PC-3 (cell line): ENCODE results near the gene BCAS3. TPM values are rescaled to one million over a fixed set of nuclear protein-coding genes. Genes with fewer than 3 reads are reported as not detected.

Source experiments
- ATAC-seq: fragments of 200-7000 bp; cut with Tn5 transposase; 2 replicates; pipeline ENCODE4 v1.9.1; 2020; ENCODE audit warnings: mild to moderate bottlenecking, moderate library complexity
- BruUV-seq: library from RNA; stranded (reverse); fragments of 400-500 nt; replicated peaks from 2 replicates; lab custom pipeline; 2021; lab: Mats Ljungman, UMichigan
- CTCF ChIA-PET: fragments of 300-600 bp; sonication (Branson Sonifier 250); formaldehyde crosslinking; loops from one replicate; lab custom pipeline; 2022; ENCODE audit warnings: antibody characterized with exemption; lab: Charles Lee
- POLR2A ChIA-PET: fragments of 300-600 bp; sonication (Branson Sonifier 250); formaldehyde crosslinking; loops from one replicate; lab custom pipeline; 2022; ENCODE audit warnings: antibody characterized with exemption; ENCODE audit not compliant: unreplicated experiment; lab: Charles Lee
- DNase-seq: peaks from one replicate; pipeline ENCODE4 v3.0.0-alpha.2; 2015
- H2AFZ ChIP-seq: fragments of 300-600 bp; sonication (generic); 2 replicates; pipeline ENCODE4 v1.6.0; 2016; ENCODE audit warnings: antibody characterized with exemption, low read length
- H3F3A ChIP-seq: fragments of 300-600 bp; sonication (generic); one replicate; pipeline ENCODE4 v1.6.0; 2017; ENCODE audit warnings: antibody characterized with exemption, low read length, control low read depth, mild to moderate bottlenecking; ENCODE audit not compliant: unreplicated experiment
- H3K27ac ChIP-seq: fragments of 300-600 bp; sonication (generic); 2 replicates; pipeline ENCODE4 v1.5.1; 2016; ENCODE audit warnings: mild to moderate bottlenecking, low read length
- H3K27me3 ChIP-seq: fragments of 300-600 bp; sonication (generic); 2 replicates; pipeline ENCODE4 v1.6.1; 2016; ENCODE audit warnings: low read length, mixed read lengths
- H3K36me3 ChIP-seq: fragments of 300-600 bp; sonication (generic); 2 replicates; pipeline ENCODE4 v1.6.1; 2016; ENCODE audit warnings: low read depth, mixed run types, low read length, mixed read lengths
- H3K4me1 ChIP-seq: fragments of 300-600 bp; sonication (generic); 2 replicates; pipeline ENCODE4 v1.5.1; 2016; ENCODE audit warnings: low read length; ENCODE audit not compliant: insufficient read depth
- H3K4me2 ChIP-seq: fragments of 300-600 bp; sonication (generic); 2 replicates; pipeline ENCODE4 v1.6.0; 2016; ENCODE audit warnings: low read length
- H3K4me3 ChIP-seq: fragments of 300-600 bp; sonication (generic); 2 replicates; pipeline ENCODE4 v1.5.1; 2016; ENCODE audit warnings: mild to moderate bottlenecking, low read length, mixed read lengths
- H3K79me2 ChIP-seq: fragments of 300-600 bp; sonication (generic); 2 replicates; pipeline ENCODE4 v1.6.1; 2017; ENCODE audit warnings: low read length, mixed read lengths
- H3K9ac ChIP-seq: fragments of 300-600 bp; sonication (generic); 2 replicates; pipeline ENCODE4 v1.6.0; 2016; ENCODE audit warnings: mild to moderate bottlenecking, low read length
- H3K9me2 ChIP-seq: fragments of 300-600 bp; sonication (generic); replicated peaks from 2 replicates; pipeline ENCODE4 v1.6.1; 2016; ENCODE audit warnings: mixed run types, low read length, mixed read lengths
- H3K9me3 ChIP-seq: fragments of 300-600 bp; sonication (generic); 2 replicates; pipeline ENCODE4 v1.6.1; 2016; ENCODE audit warnings: low read length, mixed read lengths
- H4K20me1 ChIP-seq: fragments of 300-600 bp; sonication (generic); 2 replicates; pipeline ENCODE4 v1.6.1; 2016; ENCODE audit warnings: low read length, mixed read lengths
- CTCF ChIP-seq: fragments of 300-600 bp; sonication (generic); conservative IDR thresholded peaks from 2 replicates; pipeline ENCODE4 v1.5.1; 2017; ENCODE audit warnings: antibody characterized with exemption, low read depth, mild to moderate bottlenecking, low read length
- EZH2 ChIP-seq: fragments of 300-600 bp; sonication (generic); IDR thresholded peaks from one replicate; pipeline ENCODE4 v1.6.1; 2017; ENCODE audit warnings: antibody characterized with exemption, mild to moderate bottlenecking, low read length; ENCODE audit not compliant: unreplicated experiment
- EZH2phosphoT487 ChIP-seq: fragments of 300-600 bp; sonication (generic); IDR thresholded peaks from 2 replicates; pipeline ENCODE4 v1.6.1; 2018; ENCODE audit warnings: mild to moderate bottlenecking, antibody characterized with exemption, low read length, borderline replicate concordance
- intact Hi-C: fragments of 100-400 bp; cut with micrococcal nuclease; formaldehyde crosslinking; loops from 2 replicates; pipeline ENCODE4 v1.9.0; 2023
- total RNA-seq: library from RNA; depleted of rRNA; stranded (reverse); fragments of >200 nt; gene quantifications from 2 replicates; pipeline ENCODE4 v1.2.3, GENCODE V29; 2014

BCAS3 gene
- total RNA-seq, 1 experiment from 2014 or later = 25.9 TPM

DNA sequence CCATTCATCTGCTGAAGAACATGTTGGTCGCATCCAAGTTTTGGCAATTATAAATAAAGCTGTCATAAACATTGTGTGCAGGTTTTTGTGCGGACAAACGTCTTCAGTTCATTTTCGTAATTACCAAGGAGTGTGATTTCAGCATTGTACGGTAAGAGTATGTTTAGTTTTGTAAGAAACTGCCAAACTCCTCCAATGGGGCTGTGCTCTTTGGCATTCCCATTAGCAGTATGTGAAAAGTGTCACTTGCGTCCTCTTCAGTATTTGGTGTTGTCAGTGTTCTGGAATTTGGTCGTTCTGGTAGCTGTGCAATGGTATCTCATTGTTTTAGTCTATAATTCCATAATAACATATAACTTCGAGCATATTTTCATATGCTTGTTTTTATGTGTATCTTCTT, 120.9 kb downstream of the BCAS3 start:
- H3K4me1 ChIP-seq = 0 out of 2 replicates have a peak, but pooled peaks cover 5% of the 10 kb centered on the region
- ATAC-seq (no peak), DNase-seq (no peak)
- H3K4me3 ChIP-seq = no peak overlapping the region
- H3K27ac ChIP-seq = no peak overlapping the region
- no peak overlapping the region for H3K9ac ChIP-seq
- H3K4me2 ChIP-seq = no peak overlapping the region
- no peak overlapping the region for H2AFZ ChIP-seq
- intact Hi-C loops = no loop called here
- H3K36me3 ChIP-seq = no peaks in the 10 kb centered on the region
- POLR2A ChIA-PET = no interaction called here
- no TSS peak for BruUV-seq
- H3K9me2 ChIP-seq = no peaks in the 10 kb centered on the region
- H3F3A ChIP-seq = no peaks in the 10 kb centered on the region
- H3K79me2 ChIP-seq = no peaks in the 10 kb centered on the region
- TF ChIP-seq EZH2phosphoT487 = no peak
- no peak for TF ChIP-seq EZH2
- TF ChIP-seq CTCF = no peak
- H3K27me3 ChIP-seq = no peaks in the 10 kb centered on the region
- CTCF ChIA-PET = no interaction called here
- no peaks in the 10 kb centered on the region for H3K9me3 ChIP-seq
- H4K20me1 ChIP-seq = no peaks in the 10 kb centered on the region

DNA sequence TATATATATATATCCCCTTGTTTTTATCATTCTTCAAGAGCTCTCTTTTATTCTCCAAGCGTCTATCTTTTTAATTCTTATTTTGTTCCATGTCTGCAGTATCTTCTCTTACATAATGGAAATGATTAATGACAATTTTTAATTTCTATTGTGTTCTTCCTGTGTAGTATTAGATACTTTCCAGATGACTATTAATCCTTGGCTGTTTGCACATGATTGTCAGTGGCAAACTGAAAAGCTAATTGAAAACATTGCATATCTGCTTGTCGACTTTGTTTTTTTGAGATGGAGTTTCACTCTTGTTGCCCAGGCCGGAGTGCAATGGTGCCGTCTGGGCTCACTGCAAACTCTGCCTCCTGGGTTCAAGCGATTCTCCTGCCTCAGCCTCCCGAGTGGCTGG, 124.7 kb downstream of the BCAS3 start:
- peaks cover 8% of the 10 kb centered on the region; the same call in 1 of the 2 replicates for H3K4me1 ChIP-seq
- no peaks in the 10 kb centered on the region for H3K36me3 ChIP-seq
- ChIA-PET CTCF (interaction anchor here (0.5 kb wide), 1 partner anchor 49 kb away, joined by 3 read pairs; no protein-coding TSS in a partner anchor), POLR2A (interaction anchor here (0.6 kb wide), 1 partner anchor 670 kb away, joined by 3 read pairs; no protein-coding TSS in a partner anchor)
- H3K9me3 ChIP-seq = no peaks in the 10 kb centered on the region
- no peak overlapping the region for H2AFZ ChIP-seq
- no TSS peak for BruUV-seq
- intact Hi-C loops = no loop called here
- no peaks in the 10 kb centered on the region for H3F3A ChIP-seq
- TF ChIP-seq CTCF = no peak
- no peak for TF ChIP-seq EZH2phosphoT487
- no peak for TF ChIP-seq EZH2
- no peak overlapping the region for H3K27ac ChIP-seq
- no peak overlapping the region for H3K9ac ChIP-seq
- ATAC-seq = no peak
- no peaks in the 10 kb centered on the region for H4K20me1 ChIP-seq
- no peak overlapping the region for H3K4me3 ChIP-seq
- DNase-seq = no peak
- no peaks in the 10 kb centered on the region for H3K9me2 ChIP-seq
- H3K4me2 ChIP-seq = no peak overlapping the region
- H3K27me3 ChIP-seq = no peaks in the 10 kb centered on the region
- H3K79me2 ChIP-seq = no peaks in the 10 kb centered on the region

GRCh38 chr17:60803059-60803458, 125.4 kb downstream of the BCAS3 start:
- peaks cover 8% of the 10 kb centered on the region; the same call in 1 of the 2 replicates for H3K4me1 ChIP-seq
- no peaks in the 10 kb centered on the region for H3K9me2 ChIP-seq
- H3F3A ChIP-seq = no peaks in the 10 kb centered on the region
- no peaks in the 10 kb centered on the region for H3K36me3 ChIP-seq
- H3K9ac ChIP-seq = no peak overlapping the region
- CTCF ChIA-PET = no interaction called here
- intact Hi-C loops = no loop called here
- no TSS peak for BruUV-seq
- ATAC-seq (no peak), DNase-seq (no peak)
- no peak overlapping the region for H2AFZ ChIP-seq
- no peak overlapping the region for H3K4me2 ChIP-seq
- no peaks in the 10 kb centered on the region for H3K79me2 ChIP-seq
- POLR2A ChIA-PET = no interaction called here
- H3K27me3 ChIP-seq = no peaks in the 10 kb centered on the region
- no peaks in the 10 kb centered on the region for H4K20me1 ChIP-seq
- no peak overlapping the region for H3K4me3 ChIP-seq
- no peaks in the 10 kb centered on the region for H3K9me3 ChIP-seq
- H3K27ac ChIP-seq = no peak overlapping the region
- TF ChIP-seq EZH2 (no peak), CTCF (no peak), EZH2phosphoT487 (no peak)
